ENCODE measurements around the gene MCTP2. TPM values are rescaled to one million over a fixed set of nuclear protein-coding genes. Genes with fewer than 3 reads are reported as not detected.

The MCTP2 gene
- total and polyA plus RNA-seq, 2 of the 8 experiments (the other 6 are each of a cell fraction or from before 2014, with no cell fraction given) = 3.4 to 4.5 TPM

DNA sequence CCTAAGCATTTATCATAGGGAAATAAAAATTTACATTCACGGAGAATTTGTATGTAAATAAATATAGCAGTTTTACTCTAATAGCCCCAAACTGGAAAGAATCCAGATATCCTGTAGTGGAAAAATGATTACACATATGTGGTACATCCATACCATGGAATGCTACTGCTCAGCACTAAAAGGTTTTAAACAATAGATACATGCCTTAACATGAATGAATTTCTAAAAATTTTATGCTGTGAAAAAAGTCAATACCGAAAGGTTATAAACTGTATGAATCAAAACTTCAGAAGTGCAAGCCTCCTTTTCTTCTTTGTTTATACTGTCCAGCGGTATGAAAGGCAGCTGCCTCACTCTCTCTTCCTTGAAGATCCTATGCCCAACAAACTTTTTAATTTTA is 37.5 kb upstream of the MCTP2 start:
- Histone ChIP-seq H4K5ac (ENCODE audit: insufficient read length, low read depth, low read length) (no peak overlapping the region), H3K79me1 (ENCODE audit: low read depth, low read length) (no peaks in the 10 kb centered on the region), H2AK5ac (ENCODE audit: low read depth, low read length) (no peak overlapping the region), H3K79me2 (ENCODE audit: control insufficient read depth in 1 of 2, insufficient read depth in 2 of 2, low read length in 2 of 2) (no peaks in the 10 kb centered on the region), H2BK20ac (ENCODE audit: low read length) (no peak overlapping the region), H3K14ac (ENCODE audit: insufficient read length) (no peak overlapping the region), H3K4ac (replicated peaks; ENCODE audit: insufficient read length, low read depth, low read length) (no peak overlapping the region), H3K23ac (ENCODE audit: insufficient read length) (no peak overlapping the region), H3K27ac (ENCODE audit: low read depth, low read length) (no peak overlapping the region), H3K9me3 (ENCODE audit: insufficient read depth in 2 of 2, low read depth in 1 of 2, low read length in 1 of 2) (no peaks in the 10 kb centered on the region), H2AFZ (ENCODE audit: low read length) (no peak overlapping the region), H2BK15ac (ENCODE audit: low read length) (no peak overlapping the region), H4K91ac (replicated peaks; ENCODE audit: insufficient read length, low read length) (no peak overlapping the region), H2BK12ac (ENCODE audit: low read depth, low read length) (no peak overlapping the region), H4K20me1 (replicated peaks in 1 of 2; ENCODE audit: control insufficient read depth in 1 of 2, insufficient read depth in 2 of 2, low read length in 2 of 2) (no peaks in the 10 kb centered on the region), H3K4me2 (ENCODE audit: insufficient read depth in 1 of 2, low read depth in 2 of 2, low read length in 2 of 2) (no peak overlapping the region), H2BK120ac (replicated peaks; ENCODE audit: low read depth, low read length) (no peak overlapping the region), H4K8ac (ENCODE audit: extremely low read depth, insufficient read depth, low read length) (no peak overlapping the region), H3K27me3 (replicated peaks in 1 of 4; ENCODE audit: control insufficient read depth in 3 of 4, extremely low read depth in 1 of 4, insufficient read depth in 3 of 4, low read length in 3 of 4) (no peaks in the 10 kb centered on the region), H2BK5ac (ENCODE audit: low read depth, low read length) (no peak overlapping the region), H3K4me1 (replicated peaks in 1 of 4; ENCODE audit: control insufficient read depth in 3 of 4, insufficient read depth in 4 of 4, low read length in 3 of 4) (no peaks in the 10 kb centered on the region), H3K18ac (ENCODE audit: extremely low read depth, low read length) (no peak overlapping the region), H3K4me3 (ENCODE audit: extremely low read depth in 1 of 4, insufficient read depth in 2 of 4, low read depth in 3 of 4, low read length in 4 of 4) (no peak overlapping the region), H3K9ac (replicated peaks in 1 of 4; ENCODE audit: extremely low read depth in 1 of 4, low read depth in 3 of 4, low read length in 3 of 4) (no peak overlapping the region), H3K23me2 (ENCODE audit: low read depth, low read length) (no peaks in the 10 kb centered on the region), H3K56ac (replicated peaks; ENCODE audit: insufficient read length, low read depth, low read length) (no peak overlapping the region), H3K36me3 (ENCODE audit: control insufficient read depth in 2 of 4, insufficient read depth in 4 of 4, low read length in 3 of 4) (no peaks in the 10 kb centered on the region)
- ChIA-PET CTCF (ENCODE audit: partially characterized antibody) (interaction anchor here (1.0 to 1.3 kb wide), 2 partner anchors 10 to 135 kb away, joined by 3 read pairs; no protein-coding TSS in a partner anchor), POLR2A (ENCODE audit: partially characterized antibody) (no interaction called here)
- FAIRE-seq (no peak), DNase-seq (ENCODE audit: low read depth in 1 of 2, low spot score in 2 of 2) (no peak)
- WGBS, 2 experiments (ENCODE audit: extremely low coverage in 1 of 2, insufficient coverage in 1 of 2, insufficient read length in 1 of 2, insufficient replicate concordance in 2 of 2, low coverage in 1 of 2, low lambda C conversion rate in 2 of 2, missing lambda C conversion rate in 1 of 2) = 96% methylated on average over 3 of the region's 3 CpGs; no CpG with 5 or more reads in 1 of the 2 experiments
- no peak for TF ChIP-seq JUND (IDR thresholded peaks at IDR 0.05; ENCODE audit: low read length)
- no peak for TF ChIP-seq POU5F1 (IDR thresholded peaks at IDR 0.05; ENCODE audit: low read depth, low read length)
- TF ChIP-seq ATF3 (IDR thresholded peaks at IDR 0.05; ENCODE audit: insufficient read depth, low read depth, low read length) = no peak
- no peak for TF ChIP-seq KDM5A (IDR thresholded peaks at IDR 0.05; ENCODE audit: low read length)
- TF ChIP-seq EZH2 (IDR thresholded peaks at IDR 0.05; ENCODE audit: low read depth, low read length, severe bottlenecking) = no peak
